Activated CD8-positive, alpha-beta memory T cell treated with anti-CD3 and anti-CD28 coated beads, Interleukin-2, amount 50 U/mL, for 48 hours (primary cell): ENCODE data around the gene OGFOD1.
A peak's percentile ranks its signal among the peaks of the same experiment; 100 is the strongest.
"Not testable (repeated sequence)": the region's sequence is repeated elsewhere in the genome, so short reads cannot be mapped to it uniquely, and the experiment has no call there.

Source experiments
- DNase-seq: peaks from one replicate; pipeline ENCODE4 v3.0.0-alpha.2; 2020

OGFOD1 gene

GRCh38 chr16:56481468-56482122 lies 30.2 kb downstream of the OGFOD1 start:
- DNase-seq: no peak

DNA sequence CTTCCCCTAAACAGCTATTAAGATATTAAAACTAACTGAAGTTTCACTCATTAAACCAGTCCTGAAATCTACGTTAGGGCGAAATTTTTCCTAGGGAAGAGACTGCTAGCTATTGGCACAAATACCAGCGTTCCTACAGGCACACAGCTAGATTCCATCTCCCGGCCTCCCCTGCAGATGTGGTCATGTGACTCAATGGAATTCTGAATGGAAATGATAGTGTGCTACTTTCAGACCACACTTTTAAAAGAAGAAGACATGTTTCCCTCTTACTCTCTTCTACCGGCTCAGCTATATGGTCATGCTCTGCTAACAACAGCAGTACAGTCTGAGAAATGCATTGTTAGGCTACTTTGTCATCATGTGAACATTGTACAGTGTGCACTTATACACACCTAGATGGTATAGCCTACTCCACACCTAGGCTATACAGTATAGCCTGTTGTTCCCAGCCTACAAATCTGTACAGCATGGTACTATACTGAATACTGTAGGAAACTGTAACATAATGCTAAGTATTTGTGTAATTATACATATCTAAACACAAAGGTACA lies 31.4 kb downstream of the OGFOD1 start:
- DNase-seq: no peak

- no peak for DNase-seq
Measured at GRCh38 chr16:56483394-56483793, 32.0 kb downstream of the OGFOD1 start.

- no peak for DNase-seq
Measured at GRCh38 chr16:56488035-56488434, 36.7 kb downstream of the OGFOD1 start.

GRCh38 chr16:56488868-56489267 lies 37.5 kb downstream of the OGFOD1 start:
- DNase-seq: not testable (repeated sequence)

DNA sequence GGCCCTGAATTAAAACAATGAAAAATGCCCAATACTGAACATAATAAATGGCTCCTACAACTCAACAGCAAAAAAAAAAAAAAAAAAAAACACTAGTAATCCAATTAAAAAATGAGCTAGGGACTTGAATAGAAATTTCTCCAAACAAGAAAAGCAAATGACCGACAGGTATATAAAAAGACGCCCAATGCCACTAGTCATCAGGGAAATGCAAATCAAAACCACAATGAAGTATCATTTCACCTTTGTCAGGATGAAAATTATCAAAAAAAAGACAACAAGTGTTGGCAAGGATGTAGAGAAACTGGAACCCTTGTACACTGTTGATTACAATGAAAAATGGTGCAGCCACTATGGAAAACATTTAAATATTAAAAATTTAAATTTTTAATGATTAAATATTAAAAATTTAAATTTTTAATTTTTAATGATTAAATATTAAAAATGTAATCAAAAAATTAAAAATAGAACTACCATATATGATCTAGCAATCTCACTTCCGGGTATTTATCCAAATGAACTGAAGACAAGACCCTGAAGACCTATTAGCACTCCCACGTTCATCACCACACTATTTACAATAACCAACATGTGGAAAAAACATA lies 40.4 kb downstream of the OGFOD1 start:
- DNase-seq: no peak

- DNase-seq: no peak
Measured at GRCh38 chr16:56493126-56493525, 41.8 kb downstream of the OGFOD1 start.

DNA sequence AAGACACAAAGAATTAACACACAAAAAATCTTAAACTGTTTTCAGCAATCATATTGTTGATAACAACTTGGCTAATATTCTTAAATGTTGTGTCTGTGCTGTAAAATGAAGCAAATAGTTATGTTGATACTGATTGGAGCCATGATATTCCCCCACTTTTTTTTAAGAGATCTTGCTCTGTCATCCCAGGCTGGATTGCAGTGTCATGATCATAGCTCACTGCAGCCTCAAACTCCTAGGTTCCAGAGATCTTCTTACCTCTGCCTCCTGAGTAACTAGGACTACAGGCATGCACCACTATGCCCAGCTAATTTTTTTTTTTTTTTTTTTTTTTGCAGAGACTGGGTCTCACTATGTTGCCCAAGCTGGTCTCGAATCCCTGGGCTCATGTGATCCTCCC lies 42.5 kb downstream of the OGFOD1 start:
- no peak for DNase-seq

- DNase-seq: no peak
Measured at GRCh38 chr16:56505181-56505580, 53.8 kb downstream of the OGFOD1 start.

DNA sequence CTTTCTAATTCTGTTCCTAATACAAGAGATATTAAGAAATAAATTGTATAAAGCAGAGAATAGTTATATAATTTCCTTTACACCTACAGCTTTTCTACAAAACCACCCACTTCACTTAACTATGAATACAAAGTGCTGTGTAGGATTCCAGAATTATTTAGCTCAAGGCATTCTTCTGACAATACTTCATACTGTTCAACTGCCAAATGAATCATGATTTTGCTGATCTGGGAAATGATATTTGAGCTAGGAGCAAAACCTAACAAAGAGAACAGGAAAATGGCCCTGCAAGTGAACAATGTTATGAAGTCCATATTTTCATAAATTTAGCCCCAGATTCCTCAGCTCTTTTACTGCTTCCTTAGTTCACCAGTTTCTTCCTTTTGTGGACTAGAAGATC lies 55.6 kb downstream of the OGFOD1 start:
- DNase-seq: no peak

DNA sequence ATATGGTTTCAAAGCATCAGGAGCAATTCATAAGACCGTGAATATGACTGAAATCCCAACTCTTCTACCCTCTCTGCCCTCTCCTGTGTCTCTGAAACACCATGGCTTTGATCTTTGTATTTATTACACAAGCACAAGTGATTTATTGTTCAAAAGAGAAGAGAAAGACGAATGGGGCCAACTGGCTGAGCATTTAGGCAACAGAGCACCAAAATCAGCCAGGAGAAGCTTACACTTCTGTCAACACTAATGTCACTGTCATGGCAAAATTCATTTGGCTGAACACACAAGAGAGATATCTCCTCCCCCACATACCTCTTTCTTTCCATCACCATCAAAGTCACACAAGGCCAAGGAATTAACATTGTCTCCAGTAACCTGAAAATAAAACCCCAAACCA lies 59.2 kb downstream of the OGFOD1 start:
- no peak for DNase-seq

- DNase-seq: no peak
Measured at GRCh38 chr16:56512025-56512424, 60.7 kb downstream of the OGFOD1 start.

DNA sequence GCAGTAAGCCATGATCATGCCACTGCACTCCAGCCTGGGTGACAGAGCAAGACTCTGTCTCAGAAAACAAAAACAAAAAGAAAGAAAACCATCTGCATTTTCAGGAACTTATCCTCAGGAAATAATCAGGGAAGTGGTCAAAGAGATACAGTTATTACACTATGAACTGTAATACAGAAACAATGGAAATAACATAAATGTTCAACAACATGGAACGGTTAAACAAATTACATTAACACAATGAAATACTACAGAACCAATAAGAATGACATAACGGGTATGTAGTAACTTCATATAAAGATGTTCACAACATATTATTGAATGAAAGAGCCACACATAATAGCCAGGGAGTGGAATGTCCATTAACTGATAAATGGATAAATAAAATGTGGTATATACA lies 61.7 kb downstream of the OGFOD1 start:
- DNase-seq: no peak

- DNase-seq: no peak
Measured at GRCh38 chr16:56513972-56514371, 62.6 kb downstream of the OGFOD1 start.

GRCh38 chr16:56514845-56515244 lies 63.5 kb downstream of the OGFOD1 start:
- DNase-seq: no peak

- DNase-seq: no peak
Measured at GRCh38 chr16:56515665-56516064, 64.3 kb downstream of the OGFOD1 start.

DNA sequence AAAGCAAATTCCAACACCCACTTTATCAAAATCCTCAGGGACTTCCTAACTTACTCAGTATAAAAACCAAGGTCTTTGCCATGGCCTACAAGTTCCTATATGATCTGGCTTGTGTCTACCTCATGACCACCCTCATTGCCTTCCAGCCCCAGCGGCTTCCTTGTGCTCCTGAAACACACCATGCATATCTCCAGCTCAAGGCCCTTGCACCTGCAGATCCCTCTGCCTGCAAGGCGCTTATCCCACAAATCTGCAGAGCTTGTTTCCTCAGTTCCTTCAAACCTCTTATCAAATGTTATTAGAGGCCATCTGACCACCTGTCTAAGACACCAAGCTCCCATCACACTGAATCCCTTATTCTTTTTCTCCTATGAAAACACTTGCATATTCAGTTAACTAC lies 65.9 kb downstream of the OGFOD1 start:
- DNase-seq: no peak

- DNase-seq: no peak
Measured at GRCh38 chr16:56518425-56518824, 67.1 kb downstream of the OGFOD1 start.

DNA sequence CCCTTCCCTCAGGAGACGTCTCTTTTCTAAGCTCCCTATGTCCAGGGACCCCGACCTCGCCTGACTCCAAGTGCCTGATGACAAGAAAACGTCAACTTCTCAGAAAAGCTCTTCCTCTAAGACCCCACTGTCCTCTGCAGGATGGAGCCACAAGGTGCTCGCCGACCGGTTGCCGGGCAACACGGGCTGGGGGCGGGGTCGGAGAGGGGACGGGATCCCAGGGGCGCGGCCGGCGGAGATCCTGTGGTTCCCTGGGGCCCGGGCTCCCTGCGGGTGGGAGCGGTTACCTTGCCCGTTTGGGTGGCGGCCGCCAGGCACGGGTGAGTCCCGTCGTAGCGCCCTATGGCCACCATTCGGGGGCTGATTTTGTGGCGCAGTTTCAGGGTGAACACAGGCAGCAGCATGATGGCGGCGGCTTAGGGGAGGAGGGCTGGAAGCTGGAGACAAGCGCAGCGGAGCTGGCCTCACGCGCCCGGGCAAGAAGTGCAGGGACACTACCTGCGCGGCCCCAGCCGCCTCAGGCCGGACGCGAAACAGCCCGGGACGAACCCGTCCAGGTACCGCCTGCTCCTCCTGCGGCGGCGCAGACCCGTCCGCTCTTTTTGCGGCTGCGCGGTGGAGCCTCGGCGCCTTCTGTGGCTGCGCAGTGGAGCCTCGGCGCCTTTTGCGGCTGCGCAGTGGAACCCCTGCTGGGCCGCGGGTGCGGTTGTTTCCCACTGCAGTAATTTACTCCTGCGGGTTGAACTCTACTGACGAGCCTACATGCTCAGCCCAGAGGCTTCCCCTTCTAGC lies 68.3 kb downstream of the OGFOD1 start, which contains the start of gene BBS2:
TSS of gene BBS2 (minus strand) at position 566 of the 792 bp plus-strand sequence. CDS start at position 404, 162 bp downstream.
- DNase-seq: peak; percentile 98

DNA sequence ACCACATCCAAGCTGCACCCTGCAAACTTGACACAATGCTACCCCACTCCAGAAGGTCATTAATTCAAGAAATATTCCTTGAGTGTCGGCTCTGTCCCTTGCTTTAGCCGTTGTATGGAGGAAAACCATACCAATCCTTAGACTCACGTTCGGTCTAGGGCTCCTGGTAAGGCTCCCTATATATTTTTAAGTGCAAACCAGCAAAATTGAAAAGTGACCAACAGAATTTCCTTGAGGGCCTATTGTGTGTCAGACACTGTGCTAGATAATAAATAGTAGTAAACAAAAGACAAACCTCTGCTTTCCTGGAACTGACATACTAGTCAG lies 68.9 kb downstream of the OGFOD1 start:
- DNase-seq: no peak

- no peak for DNase-seq
Measured at GRCh38 chr16:56525236-56525635, 73.9 kb downstream of the OGFOD1 start.
